ENCODE results near the gene CCN5. TPM values are rescaled to one million over a fixed set of nuclear protein-coding genes. Genes with fewer than 3 reads are reported as not detected.

CCN5 gene
- total and polyA plus RNA-seq, 2 of the 8 experiments (the other 6 are each of a cell fraction or from before 2014, with no cell fraction given) = not detected

- Histone ChIP-seq H2BK20ac (ENCODE audit: low read length) (0 out of 2 replicates have a peak within 1 kb of the TSS, but pooled peaks have one; percentile 21), H3K23ac (ENCODE audit: insufficient read length) (no peak within 1 kb of the TSS), H3K79me2 (ENCODE audit: control insufficient read depth in 1 of 2, insufficient read depth in 2 of 2, low read length in 2 of 2) (no peaks in the 10 kb centered on the region), H2BK120ac (replicated peaks; ENCODE audit: low read depth, low read length) (no peak within 1 kb of the TSS), H2AK5ac (ENCODE audit: low read depth, low read length) (no peak within 1 kb of the TSS), H3K56ac (replicated peaks; ENCODE audit: insufficient read length, low read depth, low read length) (peak within 1 kb of the TSS; percentile 55), H2BK5ac (ENCODE audit: low read depth, low read length) (no peak within 1 kb of the TSS), H4K8ac (ENCODE audit: extremely low read depth, insufficient read depth, low read length) (peak within 1 kb of the TSS; percentile 92), H4K91ac (replicated peaks; ENCODE audit: insufficient read length, low read length) (no peak within 1 kb of the TSS), H3K79me1 (ENCODE audit: low read depth, low read length) (no peaks in the 10 kb centered on the region), H3K27ac (ENCODE audit: low read depth, low read length) (no peak within 1 kb of the TSS), H2BK12ac (ENCODE audit: low read depth, low read length) (peak within 1 kb of the TSS; percentile 50; the same call in 1 of the 2 replicates), H3K23me2 (ENCODE audit: low read depth, low read length) (peaks cover 11% of the 10 kb centered on the region; the same call in 1 of the 2 replicates), H3K36me3 (ENCODE audit: control insufficient read depth in 2 of 4, insufficient read depth in 4 of 4, low read length in 3 of 4) (no peaks in the 10 kb centered on the region), H3K18ac (ENCODE audit: extremely low read depth, low read length) (0 out of 2 replicates have a peak within 1 kb of the TSS, but pooled peaks have one; percentile 14), H3K14ac (ENCODE audit: insufficient read length) (no peak within 1 kb of the TSS), H3K9me3 (ENCODE audit: insufficient read depth in 2 of 2, low read depth in 1 of 2, low read length in 1 of 2) (no peaks in the 10 kb centered on the region), H3K4me3 (ENCODE audit: extremely low read depth in 1 of 4, insufficient read depth in 2 of 4, low read depth in 3 of 4, low read length in 4 of 4) (peak within 1 kb of the TSS; percentile 32 to 71 (median 42)), H4K5ac (ENCODE audit: insufficient read length, low read depth, low read length) (no peak within 1 kb of the TSS), H3K4ac (replicated peaks; ENCODE audit: insufficient read length, low read depth, low read length) (peak within 1 kb of the TSS; percentile 93), H2BK15ac (ENCODE audit: low read length) (peak within 1 kb of the TSS; percentile 22; the same call in 1 of the 2 replicates), H2AFZ (ENCODE audit: low read length) (peak within 1 kb of the TSS; percentile 28; the same call in 1 of the 2 replicates), H3K4me1 (replicated peaks in 1 of 4; ENCODE audit: control insufficient read depth in 3 of 4, insufficient read depth in 4 of 4, low read length in 3 of 4) (peaks cover 0 to 7% (median 3%) of the 10 kb centered on the region in 4 experiments; a peak in 4 of 7 replicates), H3K4me2 (ENCODE audit: insufficient read depth in 1 of 2, low read depth in 2 of 2, low read length in 2 of 2) (peak within 1 kb of the TSS; percentile 86 to 95), H4K20me1 (replicated peaks in 1 of 2; ENCODE audit: control insufficient read depth in 1 of 2, insufficient read depth in 2 of 2, low read length in 2 of 2) (no peaks in the 10 kb centered on the region), H3K9ac (replicated peaks in 1 of 4; ENCODE audit: extremely low read depth in 1 of 4, low read depth in 3 of 4, low read length in 3 of 4) (peak within 1 kb of the TSS in 1 of 4 experiments; percentile 67; a peak in 1 of 7 replicates), H3K27me3 (replicated peaks in 1 of 4; ENCODE audit: control insufficient read depth in 3 of 4, extremely low read depth in 1 of 4, insufficient read depth in 3 of 4, low read length in 3 of 4) (peaks cover 2 to 40% (median 25%) of the 10 kb centered on the region in 4 experiments)
- FAIRE-seq (no peak), DNase-seq (ENCODE audit: low read depth in 1 of 2, low spot score in 2 of 2) (peak in 1 of 2 experiments; percentile 63)
- POLR2A ChIA-PET (ENCODE audit: partially characterized antibody) = interaction anchor here (0.7 kb wide), 1 partner anchor 21 kb away, joined by 3 read pairs; no protein-coding TSS in a partner anchor
- CTCF ChIA-PET (ENCODE audit: partially characterized antibody) = interaction anchor here (3.1 to 15.1 kb wide), 6 partner anchors 14 to 123 kb away, joined by 24 to 256 read pairs (median 58); no protein-coding TSS in a partner anchor
- 3% methylated on average over 62 of the region's 81 CpGs; no CpG with 5 or more reads in 1 of the 2 experiments for WGBS, 2 experiments (ENCODE audit: extremely low coverage in 1 of 2, insufficient coverage in 1 of 2, insufficient read length in 1 of 2, insufficient replicate concordance in 2 of 2, low coverage in 1 of 2, low lambda C conversion rate in 2 of 2, missing lambda C conversion rate in 1 of 2)
- no peak for TF ChIP-seq CEBPB (IDR thresholded peaks at IDR 0.05; ENCODE audit: low read depth, low read length)
- TF ChIP-seq JUN (IDR thresholded peaks at IDR 0.05; ENCODE audit: low read depth, low read length) = no peak
- no peak for TF ChIP-seq MAFK (IDR thresholded peaks at IDR 0.05; ENCODE audit: low read depth, low read length)
- TF ChIP-seq POLR2AphosphoS5 (IDR thresholded peaks at IDR 0.05; ENCODE audit: low read depth, low read length) = no peak
- TF ChIP-seq CREB1 (IDR thresholded peaks at IDR 0.05) = no peak
- 0 out of 2 replicates have a peak, but pooled peaks have one; percentile 18 for TF ChIP-seq PHF8 (conservative IDR thresholded peaks at IDR 0.05; ENCODE audit: low read depth, low read length)
- no peak for TF ChIP-seq SP2 (IDR thresholded peaks at IDR 0.05; ENCODE audit: low read length)
- no peak for TF ChIP-seq FOSL1 (IDR thresholded peaks at IDR 0.05; ENCODE audit: insufficient read depth, low read depth, low read length)
- no peak for TF ChIP-seq EP300 (IDR thresholded peaks at IDR 0.05; ENCODE audit: borderline replicate concordance in 1 of 2, low read depth in 2 of 2, low read length in 2 of 2)
- no peak for TF ChIP-seq NRF1 (IDR thresholded peaks at IDR 0.05; ENCODE audit: low read depth, low read length)
These were observed 30.6 kb downstream of the CCN5 start, which contains the start of gene KCNK15 for GRCh38 chr20:44745598-44746366. KCNK15 (plus strand) TSS chr20:44745865; CDS start chr20:44745911, 46 bp downstream.

All from H1 (cell line).